Ectodermal cell (in vitro differentiated cells): Measurements from ENCODE around the gene SCUBE1.

Experiments used
- H3K27ac ChIP-seq: 2 replicates; pipeline ENCODE4 v1.7.0; 2013; ENCODE audit warnings: mild to moderate bottlenecking, low read depth, low read length; ENCODE audit not compliant: insufficient read depth, poor library complexity, severe bottlenecking
- H3K27me3 ChIP-seq: 2 replicates; pipeline ENCODE4 v1.7.0; 2013; ENCODE audit warnings: mild to moderate bottlenecking, low read length; ENCODE audit not compliant: insufficient read depth, control insufficient read depth, poor library complexity, severe bottlenecking
- H3K36me3 ChIP-seq: one replicate; pipeline ENCODE4 v1.7.0; 2013; ENCODE audit warnings: low read length; ENCODE audit not compliant: control insufficient read depth, insufficient read depth
- H3K4me1 ChIP-seq: one replicate; pipeline ENCODE4 v1.7.0; 2013; ENCODE audit warnings: low read length; ENCODE audit not compliant: control insufficient read depth, insufficient read depth
- H3K4me3 ChIP-seq: 2 replicates; pipeline ENCODE4 v1.7.0; 2013; ENCODE audit warnings: low read depth, low read length, control low read depth; ENCODE audit not compliant: insufficient read depth
- H3K9me3 ChIP-seq: 2 replicates; pipeline ENCODE4 v1.7.0; 2013; ENCODE audit warnings: mild to moderate bottlenecking, low read length, moderate library complexity; ENCODE audit not compliant: control insufficient read depth
- WGBS, 2 experiments: methylation state at CpG; one replicate each; pipeline ENCODE4 v1.1.7; 2013; ENCODE audit warnings: missing lambda C conversion rate in 2 of 2; 5-methylcytosine and 5-hydroxymethylcytosine counted together

Gene SCUBE1

GRCh38 chr22:43342347-43343261 is 568 bp downstream of the SCUBE1 start:
- no peaks in the 10 kb centered on the region for H3K9me3 ChIP-seq
- peaks cover 22% of the 10 kb centered on the region for H3K4me1 ChIP-seq
- 1 to 2% methylated on average over 94 to 99 of the region's 99 CpGs for whole genome bisulfite sequencing, 2 experiments
- no peak overlapping the region for H3K27ac ChIP-seq
- peak overlapping the region; percentile 25 for H3K4me3 ChIP-seq
- H3K27me3 ChIP-seq: peaks cover 67% of the 10 kb centered on the region
- H3K36me3 ChIP-seq: no peaks in the 10 kb centered on the region

DNA sequence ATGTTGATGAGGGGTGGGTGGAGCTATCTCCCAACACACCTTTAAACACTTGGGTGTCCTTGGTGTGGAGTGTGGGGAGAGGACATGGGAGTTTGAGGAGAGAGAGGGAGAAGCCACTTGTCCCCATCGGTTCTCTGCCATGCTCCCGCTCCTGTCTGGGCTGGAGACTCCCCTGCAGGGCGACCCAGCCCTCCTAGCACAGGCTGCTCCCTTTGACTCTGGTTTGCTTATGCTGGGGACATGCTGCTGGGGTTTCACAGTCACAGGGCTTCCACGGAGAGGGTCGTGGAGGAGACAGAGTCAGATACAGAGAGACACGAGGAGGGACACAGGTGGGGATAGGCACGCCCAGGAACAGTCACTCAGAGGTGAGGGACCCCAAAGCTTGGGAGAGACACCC is 1.6 kb downstream of the SCUBE1 start:
- peaks cover 67% of the 10 kb centered on the region for H3K27me3 ChIP-seq
- no peaks in the 10 kb centered on the region for H3K36me3 ChIP-seq
- no peak overlapping the region for H3K4me3 ChIP-seq
- 49 to 54% methylated on average over 7 of the region's 7 CpGs for WGBS, 2 experiments
- H3K9me3 ChIP-seq: no peaks in the 10 kb centered on the region
- H3K4me1 ChIP-seq: peaks cover 21% of the 10 kb centered on the region
- no peak overlapping the region for H3K27ac ChIP-seq

DNA sequence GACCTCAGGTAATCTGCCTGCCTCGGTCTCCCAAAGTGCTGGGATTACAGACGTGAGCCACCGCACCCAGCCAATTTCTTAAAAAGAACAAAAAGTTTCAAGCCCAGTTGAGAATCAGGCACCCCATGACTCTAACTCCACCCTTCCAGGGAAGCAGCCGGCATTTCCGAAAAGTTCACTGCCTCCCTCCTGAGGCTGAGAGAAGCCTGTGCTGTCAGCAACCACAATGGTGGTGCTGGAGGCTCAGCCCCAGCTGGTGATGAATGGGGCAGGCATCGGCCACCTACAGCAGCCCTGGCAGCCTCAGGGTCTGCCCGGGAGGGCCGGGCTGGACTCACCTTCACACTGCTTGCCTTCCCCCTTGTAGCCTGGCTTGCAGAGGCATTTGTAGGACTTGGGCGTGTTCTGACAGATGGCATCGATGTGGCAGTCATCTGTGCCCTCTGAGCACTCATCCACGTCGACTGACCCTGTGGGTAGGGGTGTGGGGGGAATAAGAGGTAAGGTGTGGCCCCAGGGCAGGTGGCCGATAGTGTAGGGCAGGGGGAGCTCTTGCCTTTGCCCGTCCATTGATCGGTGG is 4.3 kb downstream of the SCUBE1 start:
- H3K4me1 ChIP-seq: peaks cover 3% of the 10 kb centered on the region
- peaks cover 46% of the 10 kb centered on the region for H3K27me3 ChIP-seq
- WGBS, 2 experiments: 73% methylated on average over 15 of the region's 15 CpGs
- H3K27ac ChIP-seq: no peak overlapping the region
- no peaks in the 10 kb centered on the region for H3K36me3 ChIP-seq
- no peak overlapping the region for H3K4me3 ChIP-seq
- H3K9me3 ChIP-seq: no peaks in the 10 kb centered on the region

DNA sequence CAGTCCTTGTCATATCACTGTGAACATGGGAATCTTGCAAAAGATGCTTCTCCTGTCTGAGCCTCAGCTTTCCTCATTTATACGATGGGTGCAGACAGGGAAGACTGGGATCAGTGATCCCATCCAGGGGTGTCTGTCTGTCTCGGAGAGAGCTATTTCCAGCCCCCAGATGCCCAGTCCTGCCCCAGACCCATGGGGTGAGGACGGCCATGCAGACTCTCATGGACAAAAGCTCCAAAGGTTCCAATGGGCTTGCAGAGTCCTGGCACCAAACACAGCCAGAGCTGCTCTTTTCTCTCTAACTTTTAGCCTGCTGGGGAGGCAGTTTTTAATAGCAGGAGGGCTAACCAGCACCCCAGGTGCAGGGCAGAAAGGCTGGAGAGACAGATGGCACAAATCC is 5.2 kb downstream of the SCUBE1 start:
- WGBS, 2 experiments: 91% methylated on average over 3 of the region's 3 CpGs
- Histone ChIP-seq H3K4me1 (peaks cover 3% of the 10 kb centered on the region), H3K27me3 (peaks cover 36% of the 10 kb centered on the region), H3K4me3 (no peak overlapping the region), H3K27ac (no peak overlapping the region), H3K36me3 (no peaks in the 10 kb centered on the region), H3K9me3 (no peaks in the 10 kb centered on the region)

GRCh38 chr22:43337385-43337784 is 5.8 kb downstream of the SCUBE1 start:
- Histone ChIP-seq H3K27me3 (peaks cover 31% of the 10 kb centered on the region), H3K9me3 (no peaks in the 10 kb centered on the region), H3K4me3 (no peak overlapping the region), H3K36me3 (no peaks in the 10 kb centered on the region), H3K4me1 (peaks cover 3% of the 10 kb centered on the region), H3K27ac (no peak overlapping the region)
- WGBS, 2 experiments: 93 to 95% methylated on average over 11 of the region's 11 CpGs

DNA sequence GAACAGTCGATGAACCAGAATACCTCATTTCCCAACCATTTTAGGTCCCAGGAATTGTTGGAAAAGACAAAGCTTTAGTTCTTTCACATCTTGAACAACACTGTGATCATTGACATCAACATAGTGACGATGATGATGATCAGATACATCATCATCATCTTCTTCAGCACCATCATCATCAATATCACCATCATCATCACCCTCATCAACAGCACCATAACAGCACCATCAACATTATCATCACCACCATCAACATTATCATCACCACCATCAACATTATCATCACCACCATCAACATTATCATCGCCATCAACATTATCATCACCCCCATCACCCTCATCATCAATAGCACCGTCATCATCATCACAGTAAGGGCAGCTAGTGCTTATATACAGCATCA is 8.8 kb downstream of the SCUBE1 start:
- peaks cover under 1% of the 10 kb centered on the region for H3K27me3 ChIP-seq
- no peak overlapping the region for H3K4me3 ChIP-seq
- no peak overlapping the region for H3K27ac ChIP-seq
- 86 to 94% methylated on average over 4 of the region's 4 CpGs for WGBS, 2 experiments
- H3K9me3 ChIP-seq: no peaks in the 10 kb centered on the region
- peaks cover 5% of the 10 kb centered on the region for H3K4me1 ChIP-seq
- no peaks in the 10 kb centered on the region for H3K36me3 ChIP-seq

- H3K36me3 ChIP-seq: no peaks in the 10 kb centered on the region
- no peaks in the 10 kb centered on the region for H3K27me3 ChIP-seq
- WGBS, 2 experiments: 85 to 95% methylated on average over 2 of the region's 2 CpGs
- H3K4me3 ChIP-seq: no peak overlapping the region
- H3K27ac ChIP-seq: no peak overlapping the region
- no peaks in the 10 kb centered on the region for H3K9me3 ChIP-seq
- peaks cover 8% of the 10 kb centered on the region for H3K4me1 ChIP-seq
Observed at GRCh38 chr22:43333978-43334377, 9.2 kb downstream of the SCUBE1 start.

DNA sequence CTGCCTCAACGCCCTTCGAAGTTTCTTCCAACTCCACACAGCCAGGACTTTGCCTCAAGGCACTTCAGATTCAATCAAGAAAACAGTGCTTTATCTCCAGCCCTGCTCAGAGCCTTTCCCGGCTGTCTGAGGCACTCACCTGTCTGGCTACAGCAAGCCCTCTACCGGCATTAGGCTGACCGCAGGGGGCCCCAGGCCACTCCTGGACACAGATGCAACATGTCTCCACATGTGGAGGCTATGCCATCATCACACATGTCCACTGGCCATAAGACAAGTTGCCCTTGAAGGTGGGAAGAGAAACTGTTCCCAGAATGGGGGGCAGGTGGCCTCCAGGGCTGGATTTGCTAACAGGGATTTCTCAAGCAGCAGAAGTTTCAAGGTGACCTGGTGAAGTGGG is 10.0 kb downstream of the SCUBE1 start:
- H3K27me3 ChIP-seq: no peaks in the 10 kb centered on the region
- H3K4me3 ChIP-seq: no peak overlapping the region
- H3K9me3 ChIP-seq: no peaks in the 10 kb centered on the region
- peaks cover 12% of the 10 kb centered on the region for H3K4me1 ChIP-seq
- no peaks in the 10 kb centered on the region for H3K36me3 ChIP-seq
- no peak overlapping the region for H3K27ac ChIP-seq
- 93 to 94% methylated on average over 5 of the region's 5 CpGs for WGBS, 2 experiments

- Histone ChIP-seq H3K9me3 (no peaks in the 10 kb centered on the region), H3K36me3 (no peaks in the 10 kb centered on the region), H3K27me3 (no peaks in the 10 kb centered on the region), H3K4me1 (peaks cover 20% of the 10 kb centered on the region), H3K27ac (no peak overlapping the region), H3K4me3 (no peak overlapping the region)
- WGBS, 2 experiments: 96% methylated on average over 9 of the region's 9 CpGs
Observed at GRCh38 chr22:43331698-43332097, 11.5 kb downstream of the SCUBE1 start.

GRCh38 chr22:43331069-43331451 is 12.1 kb downstream of the SCUBE1 start:
- 88 to 94% methylated on average over 1 of the region's 3 CpGs for WGBS, 2 experiments
- Histone ChIP-seq H3K4me3 (no peak overlapping the region), H3K36me3 (no peaks in the 10 kb centered on the region), H3K27ac (no peak overlapping the region), H3K27me3 (no peaks in the 10 kb centered on the region), H3K9me3 (no peaks in the 10 kb centered on the region), H3K4me1 (peaks cover 26% of the 10 kb centered on the region)
